Measurements from ENCODE around the gene RCBTB2. TPM values are rescaled to one million over a fixed set of nuclear protein-coding genes. Genes with fewer than 3 reads are reported as not detected.

Gene RCBTB2
- polyA plus RNA-seq, 3 donors: 55.5 to 100 (median 64.4) TPM

- Mint-ChIP-seq H3K9me3 (peaks cover 3 to 18% (median 12%) of the 10 kb centered on the region in 7 donors), H3K36me3 (peaks cover 17 to 23% of the 10 kb centered on the region in 2 donors), H3K27ac (peak overlapping the region; percentile 75 to 95 (median 91)), H3K4me3 (peak overlapping the region in 1 of 2 donors; percentile 48), H3K4me1 (peaks cover 63% of the 10 kb centered on the region), H3K27me3 (ENCODE audit: low read depth in 3 of 3) (peaks cover 0 to 2% (median 2%) of the 10 kb centered on the region in 3 donors)
- Histone ChIP-seq H3K27me3 (ENCODE audit: control insufficient read depth in 2 of 2, insufficient read depth in 2 of 2, low read length in 2 of 2) (no peaks in the 10 kb centered on the region), H3K4me3 (replicated peaks in 1 of 3; ENCODE audit: low read depth in 2 of 3, low read length in 3 of 3) (peak overlapping the region in 1 of 3 experiments; percentile 88), H3K4me2 (replicated peaks; ENCODE audit: extremely low read depth, low read length, poor library complexity, severe bottlenecking) (peak overlapping the region; percentile 81), H3K79me2 (ENCODE audit: insufficient read depth, low read length) (peaks cover 31% of the 10 kb centered on the region), H2AFZ (ENCODE audit: insufficient read depth, low read depth, low read length, poor library complexity, severe bottlenecking) (no peak overlapping the region), H3K9me3 (replicated peaks in 1 of 2; ENCODE audit: control insufficient read depth in 1 of 2, insufficient read depth in 1 of 2, low read length in 2 of 2) (peaks cover 0 to 3% of the 10 kb centered on the region in 2 donors), H3K4me1 (ENCODE audit: control insufficient read depth in 1 of 2, insufficient read depth in 2 of 2, low read length in 2 of 2) (peaks cover 58 to 68% of the 10 kb centered on the region in 2 donors), H3K9ac (ENCODE audit: insufficient read depth, low read length, poor library complexity, severe bottlenecking) (no peak overlapping the region), H4K20me1 (ENCODE audit: insufficient read depth, low read length) (no peaks in the 10 kb centered on the region), H3K36me3 (replicated peaks in 1 of 2; ENCODE audit: control insufficient read depth in 1 of 2, insufficient read depth in 2 of 2, low read length in 2 of 2) (no peaks in the 10 kb centered on the region), H3K27ac (ENCODE audit: low read depth in 1 of 2, low read length in 2 of 2) (peak overlapping the region; percentile 69 to 97)
- no peak for DNase-seq
- no peak for TF ChIP-seq CTCF (IDR thresholded peaks at IDR 0.05)
- intact Hi-C loops (cut with micrococcal nuclease): loop anchor here (5.0 to 10.0 kb wide), 2 partner anchors 42 to 210 kb away; no protein-coding TSS in a partner anchor
- WGBS (ENCODE audit: insufficient coverage): 80% methylated on average over 1 of the region's 5 CpGs
Measured at GRCh38 chr13:48534911-48535501, 2.1 kb upstream of the RCBTB2 start.

DNA sequence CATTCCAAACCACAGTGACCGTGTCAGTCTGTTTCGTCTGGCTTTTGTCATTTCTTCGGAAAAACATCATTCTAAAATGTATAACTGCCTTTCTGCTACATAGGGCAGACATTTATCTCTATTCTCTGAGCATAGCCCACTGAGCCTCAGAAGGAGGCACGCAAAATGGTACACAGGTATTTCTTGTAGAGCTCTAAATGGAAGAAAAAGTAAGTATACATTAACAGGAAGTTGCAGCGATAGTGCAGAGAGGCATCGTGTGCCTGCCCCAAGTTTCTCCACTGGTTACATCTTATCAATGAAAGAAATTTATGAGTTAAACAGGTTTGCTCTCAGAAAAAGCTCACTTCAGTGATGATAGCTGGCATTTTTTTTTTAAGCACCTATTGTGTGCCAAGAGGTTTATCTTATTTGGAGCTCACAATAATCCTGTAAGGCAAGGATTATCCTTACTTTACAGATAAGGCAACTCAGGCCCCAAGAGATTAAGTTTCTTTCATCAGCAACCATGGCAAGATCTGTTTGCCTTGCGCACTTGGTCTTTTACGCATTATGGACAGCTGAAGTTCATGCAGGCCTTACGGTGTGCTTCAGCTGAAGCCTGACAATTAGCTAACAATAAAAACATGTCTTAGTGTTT lies 1.2 kb upstream of the RCBTB2 start:
- Histone ChIP-seq H3K79me2 (ENCODE audit: insufficient read depth, low read length) (peaks cover 41% of the 10 kb centered on the region), H3K36me3 (replicated peaks in 1 of 2; ENCODE audit: control insufficient read depth in 1 of 2, insufficient read depth in 2 of 2, low read length in 2 of 2) (no peaks in the 10 kb centered on the region), H3K4me1 (ENCODE audit: control insufficient read depth in 1 of 2, insufficient read depth in 2 of 2, low read length in 2 of 2) (peaks cover 65 to 77% of the 10 kb centered on the region in 2 donors), H3K4me2 (replicated peaks; ENCODE audit: extremely low read depth, low read length, poor library complexity, severe bottlenecking) (peak overlapping the region; percentile 81), H2AFZ (ENCODE audit: insufficient read depth, low read depth, low read length, poor library complexity, severe bottlenecking) (peak overlapping the region; percentile 84), H3K27me3 (ENCODE audit: control insufficient read depth in 2 of 2, insufficient read depth in 2 of 2, low read length in 2 of 2) (no peaks in the 10 kb centered on the region), H3K9me3 (replicated peaks in 1 of 2; ENCODE audit: control insufficient read depth in 1 of 2, insufficient read depth in 1 of 2, low read length in 2 of 2) (peaks cover 0 to 3% of the 10 kb centered on the region in 2 donors), H3K27ac (ENCODE audit: low read depth in 1 of 2, low read length in 2 of 2) (peak overlapping the region; percentile 97), H3K4me3 (replicated peaks in 1 of 3; ENCODE audit: low read depth in 2 of 3, low read length in 3 of 3) (peak overlapping the region in 2 of 3 experiments; percentile 2 to 88), H3K9ac (ENCODE audit: insufficient read depth, low read length, poor library complexity, severe bottlenecking) (peak overlapping the region; percentile 93), H4K20me1 (ENCODE audit: insufficient read depth, low read length) (no peaks in the 10 kb centered on the region)
- peak in 1 of 3 donors; percentile 42 for DNase-seq
- peaks cover 0 to 2% (median 0%) of the 10 kb centered on the region in 3 donors for H3K27me3 Mint-ChIP-seq (ENCODE audit: low read depth in 3 of 3)
- WGBS (ENCODE audit: insufficient coverage): 92% methylated on average over 2 of the region's 9 CpGs
- peaks cover 22 to 27% of the 10 kb centered on the region in 2 donors for H3K36me3 Mint-ChIP-seq
- peak overlapping the region; percentile 95 to 99 (median 97) for H3K27ac Mint-ChIP-seq
- intact Hi-C loops (cut with micrococcal nuclease): loop anchor here (5.0 to 10.0 kb wide), 2 partner anchors 43 to 209 kb away; no protein-coding TSS in a partner anchor
- peaks cover 3 to 18% (median 12%) of the 10 kb centered on the region in 7 donors for H3K9me3 Mint-ChIP-seq
- peaks cover 68% of the 10 kb centered on the region for H3K4me1 Mint-ChIP-seq
- peak overlapping the region; percentile 24 to 68 for H3K4me3 Mint-ChIP-seq
- TF ChIP-seq CTCF (IDR thresholded peaks at IDR 0.05): no peak
